ENCODE results near the gene CHMP5.
A peak's percentile ranks its signal among the peaks of the same experiment; 100 is the strongest.

Gene CHMP5

GRCh38 chr9:33277484-33277883 lies 12.6 kb downstream of the CHMP5 start:
- Histone ChIP-seq H3K9ac (ENCODE audit: low read depth, low read length) (no peak overlapping the region), H3K36me3 (ENCODE audit: insufficient read depth, low read length) (peaks cover 19% of the 10 kb centered on the region), H3K9me3 (ENCODE audit: control insufficient read depth, insufficient read depth, low read length) (no peaks in the 10 kb centered on the region), H3K4me1 (ENCODE audit: insufficient read depth, low read length) (no peaks in the 10 kb centered on the region)

DNA sequence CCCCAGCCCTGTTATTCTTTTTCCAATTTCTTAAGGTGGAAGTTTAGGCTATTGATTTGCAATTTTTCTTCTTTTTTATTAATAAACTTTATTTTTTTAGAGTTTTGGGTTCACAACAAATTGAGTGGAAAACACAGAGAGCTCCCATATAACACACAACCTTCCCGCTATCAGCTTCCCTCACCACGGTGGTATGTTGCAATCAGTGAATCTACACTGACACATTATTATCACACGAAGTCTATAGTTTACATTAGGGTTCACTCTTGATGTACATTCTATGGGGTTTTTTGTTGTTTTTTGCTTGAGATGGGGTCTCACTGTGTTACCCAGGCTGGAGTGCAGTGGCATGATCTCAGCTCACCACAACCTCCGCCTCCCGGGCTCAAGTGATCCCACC lies 20.7 kb downstream of the CHMP5 start:
- Histone ChIP-seq H3K4me1 (ENCODE audit: insufficient read depth, low read length) (no peaks in the 10 kb centered on the region), H3K9ac (ENCODE audit: low read depth, low read length) (no peak overlapping the region), H3K36me3 (ENCODE audit: insufficient read depth, low read length) (peaks cover 5% of the 10 kb centered on the region; the same call in 1 of the 2 replicates), H3K9me3 (ENCODE audit: control insufficient read depth, insufficient read depth, low read length) (no peaks in the 10 kb centered on the region)

GRCh38 chr9:33287087-33287490 lies 22.2 kb downstream of the CHMP5 start:
- no peaks in the 10 kb centered on the region for H3K4me1 ChIP-seq (ENCODE audit: insufficient read depth, low read length)

DNA sequence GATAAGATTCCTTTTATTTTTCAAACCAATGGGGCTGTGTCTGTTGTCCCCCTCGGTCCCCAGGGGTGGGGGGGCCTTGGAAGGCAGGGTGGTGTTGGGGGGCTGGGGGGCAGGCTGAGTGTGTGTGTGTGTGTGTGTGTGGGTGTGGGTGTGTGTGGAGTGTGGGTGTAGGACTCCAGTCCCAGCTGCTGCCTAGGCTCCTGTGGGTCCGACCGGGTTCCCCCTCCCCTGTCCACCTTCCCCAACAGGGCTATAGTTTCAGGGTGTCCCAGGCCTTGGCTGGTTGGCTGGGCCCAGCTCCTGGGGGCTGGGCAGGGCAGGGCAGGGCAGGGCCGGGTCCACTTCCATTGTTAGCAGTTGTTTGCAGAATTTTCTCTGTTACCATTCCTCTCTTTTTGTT lies 23.4 kb downstream of the CHMP5 start:
- Histone ChIP-seq H3K9me3 (ENCODE audit: control insufficient read depth, insufficient read depth, low read length) (no peaks in the 10 kb centered on the region), H3K4me1 (ENCODE audit: insufficient read depth, low read length) (no peaks in the 10 kb centered on the region), H3K36me3 (ENCODE audit: insufficient read depth, low read length) (0 out of 2 replicates have a peak, but pooled peaks cover 5% of the 10 kb centered on the region), H3K9ac (ENCODE audit: low read depth, low read length) (no peak overlapping the region)

More at GRCh38 chr9:33287087-33287490, 22.2 kb downstream of the CHMP5 start:
- H3K9ac ChIP-seq (ENCODE audit: low read depth, low read length): no peak overlapping the region
- peaks cover 2% of the 10 kb centered on the region; the same call in 1 of the 2 replicates for H3K36me3 ChIP-seq (ENCODE audit: insufficient read depth, low read length)
- H3K9me3 ChIP-seq (ENCODE audit: control insufficient read depth, insufficient read depth, low read length): no peaks in the 10 kb centered on the region

DNA sequence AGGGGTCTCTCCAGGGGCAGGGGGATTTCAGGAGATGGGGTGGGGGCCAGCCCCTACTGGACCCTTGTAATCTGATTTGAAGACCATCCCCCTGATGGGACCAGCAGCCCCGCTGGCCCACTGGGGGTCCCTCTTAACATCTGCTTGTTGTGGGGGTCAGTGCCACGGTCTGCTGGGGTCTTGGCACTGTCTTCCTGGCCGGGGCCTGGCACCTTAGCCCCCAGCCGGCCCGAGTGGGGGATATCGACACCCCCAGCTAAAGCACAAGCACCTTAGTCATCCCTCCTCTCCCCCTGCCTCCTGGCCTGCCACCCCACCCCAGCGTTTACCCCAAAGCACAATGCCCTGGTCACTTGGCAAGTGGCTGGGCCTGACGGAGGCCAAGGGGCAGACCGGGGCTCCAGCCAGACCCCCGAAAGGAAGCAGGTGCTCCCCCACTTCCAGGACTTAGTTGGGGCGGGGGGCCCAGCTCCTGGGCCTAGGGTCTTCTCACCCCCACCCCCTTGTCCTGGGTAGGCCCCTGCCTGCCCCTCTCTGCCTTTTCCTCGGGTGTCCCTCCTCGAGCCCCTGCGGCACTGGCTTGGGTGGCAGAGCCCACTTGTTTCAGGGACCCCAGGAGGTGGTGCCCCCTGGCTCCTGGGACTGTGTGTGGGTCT lies 24.1 kb downstream of the CHMP5 start:
- Histone ChIP-seq H3K9ac (ENCODE audit: low read depth, low read length) (no peak overlapping the region), H3K36me3 (ENCODE audit: insufficient read depth, low read length) (peaks cover 10% of the 10 kb centered on the region; the same call in 1 of the 2 replicates), H3K9me3 (ENCODE audit: control insufficient read depth, insufficient read depth, low read length) (no peaks in the 10 kb centered on the region), H3K4me1 (ENCODE audit: insufficient read depth, low read length) (no peaks in the 10 kb centered on the region)

GRCh38 chr9:33289496-33289895 lies 24.6 kb downstream of the CHMP5 start:
- Histone ChIP-seq H3K9ac (ENCODE audit: low read depth, low read length) (peak overlapping the region; percentile 69), H3K4me1 (ENCODE audit: insufficient read depth, low read length) (no peaks in the 10 kb centered on the region), H3K9me3 (ENCODE audit: control insufficient read depth, insufficient read depth, low read length) (no peaks in the 10 kb centered on the region), H3K36me3 (ENCODE audit: insufficient read depth, low read length) (peaks cover 12% of the 10 kb centered on the region)

DNA sequence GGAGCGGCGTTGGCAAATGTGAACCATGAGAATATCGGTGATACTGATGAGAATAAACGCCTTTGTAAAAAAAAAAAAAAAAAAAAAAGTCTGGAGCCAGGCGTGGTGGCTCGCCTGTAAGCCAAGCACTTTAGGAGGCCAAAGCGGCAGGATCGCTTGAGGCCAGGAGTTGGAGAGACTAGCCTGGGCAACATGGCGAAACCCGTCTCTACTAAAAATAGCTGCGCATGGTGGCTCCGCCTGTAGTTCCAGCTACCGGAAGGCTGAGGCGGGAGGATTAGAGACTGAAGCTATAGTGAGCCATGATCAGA lies 25.0 kb downstream of the CHMP5 start:
- Histone ChIP-seq H3K9me3 (ENCODE audit: control insufficient read depth, insufficient read depth, low read length) (no peaks in the 10 kb centered on the region), H3K4me1 (ENCODE audit: insufficient read depth, low read length) (no peaks in the 10 kb centered on the region)

GRCh38 chr9:33290247-33291030 lies 25.6 kb downstream of the CHMP5 start, which contains the start of gene NFX1:
NFX1 (plus strand) TSS chr9:33290516; CDS start chr9:33290573, 57 bp downstream.
- Histone ChIP-seq H3K9me3 (ENCODE audit: control insufficient read depth, insufficient read depth, low read length) (no peaks in the 10 kb centered on the region), H3K4me1 (ENCODE audit: insufficient read depth, low read length) (no peaks in the 10 kb centered on the region), H3K9ac (ENCODE audit: low read depth, low read length) (peak within 1 kb of the TSS; percentile 69), H3K36me3 (ENCODE audit: insufficient read depth, low read length) (peaks cover 19% of the 10 kb centered on the region)

More for the DNA sequence above, 25.0 kb downstream of the CHMP5 start:
- Histone ChIP-seq H3K36me3 (ENCODE audit: insufficient read depth, low read length) (peaks cover 15% of the 10 kb centered on the region), H3K9ac (ENCODE audit: low read depth, low read length) (peak overlapping the region; percentile 69)

DNA sequence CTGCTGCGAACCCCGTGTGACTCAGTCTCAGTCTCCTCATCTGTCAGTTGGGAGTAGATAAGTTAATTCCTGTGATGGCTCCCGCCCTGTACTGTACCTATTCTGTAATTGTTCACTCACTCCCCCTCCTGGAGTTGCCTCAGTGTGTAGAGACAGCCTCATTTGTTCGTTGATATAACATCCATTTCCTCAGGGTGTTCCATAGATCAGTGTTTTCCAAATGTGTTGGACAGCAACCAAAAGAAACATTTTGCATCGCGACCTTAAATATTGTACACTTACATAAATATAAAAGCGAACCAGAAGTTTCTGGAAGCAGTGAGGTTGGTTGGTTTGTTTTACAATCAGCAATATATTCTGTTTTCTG lies 26.2 kb downstream of the CHMP5 start:
- Histone ChIP-seq H3K9ac (ENCODE audit: low read depth, low read length) (peak overlapping the region; percentile 69), H3K4me1 (ENCODE audit: insufficient read depth, low read length) (no peaks in the 10 kb centered on the region), H3K9me3 (ENCODE audit: control insufficient read depth, insufficient read depth, low read length) (no peaks in the 10 kb centered on the region), H3K36me3 (ENCODE audit: insufficient read depth, low read length) (peaks cover 21% of the 10 kb centered on the region)

DNA sequence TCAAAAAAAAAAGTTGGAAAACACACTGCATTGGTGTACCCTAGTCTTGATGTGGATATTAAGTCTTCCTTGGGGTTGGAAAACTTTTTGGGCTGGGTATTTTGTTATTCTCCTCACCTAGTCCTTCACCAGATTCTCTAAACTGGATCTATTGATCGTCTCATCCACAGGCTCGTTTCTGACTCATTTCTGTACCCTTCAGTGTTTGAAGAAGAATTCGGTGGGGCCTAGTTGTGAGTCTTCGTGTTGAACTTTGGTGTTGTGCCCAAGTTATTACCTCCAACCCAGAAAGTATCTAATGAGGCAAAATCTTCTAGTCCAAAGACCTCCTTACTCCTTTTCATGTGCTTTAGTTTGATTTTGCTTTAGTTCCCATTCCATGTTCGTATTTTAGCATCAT lies 27.1 kb downstream of the CHMP5 start:
- H3K9ac ChIP-seq (ENCODE audit: low read depth, low read length): no peak overlapping the region
- H3K36me3 ChIP-seq (ENCODE audit: insufficient read depth, low read length): peaks cover 29% of the 10 kb centered on the region
- no peaks in the 10 kb centered on the region for H3K9me3 ChIP-seq (ENCODE audit: control insufficient read depth, insufficient read depth, low read length)
- no peaks in the 10 kb centered on the region for H3K4me1 ChIP-seq (ENCODE audit: insufficient read depth, low read length)

- H3K4me1 ChIP-seq (ENCODE audit: insufficient read depth, low read length): no peaks in the 10 kb centered on the region
- H3K9me3 ChIP-seq (ENCODE audit: control insufficient read depth, insufficient read depth, low read length): no peaks in the 10 kb centered on the region
Measured at GRCh38 chr9:33293782-33294181, 28.9 kb downstream of the CHMP5 start.

GRCh38 chr9:33294670-33295432 lies 30.0 kb downstream of the CHMP5 start:
- Histone ChIP-seq H3K36me3 (ENCODE audit: insufficient read depth, low read length) (peaks cover 43% of the 10 kb centered on the region), H3K9ac (ENCODE audit: low read depth, low read length) (no peak overlapping the region), H3K4me1 (ENCODE audit: insufficient read depth, low read length) (no peaks in the 10 kb centered on the region), H3K9me3 (ENCODE audit: control insufficient read depth, insufficient read depth, low read length) (no peaks in the 10 kb centered on the region)

More at GRCh38 chr9:33293782-33294181, 28.9 kb downstream of the CHMP5 start:
- peaks cover 39% of the 10 kb centered on the region for H3K36me3 ChIP-seq (ENCODE audit: insufficient read depth, low read length)
- no peak overlapping the region for H3K9ac ChIP-seq (ENCODE audit: low read depth, low read length)

DNA sequence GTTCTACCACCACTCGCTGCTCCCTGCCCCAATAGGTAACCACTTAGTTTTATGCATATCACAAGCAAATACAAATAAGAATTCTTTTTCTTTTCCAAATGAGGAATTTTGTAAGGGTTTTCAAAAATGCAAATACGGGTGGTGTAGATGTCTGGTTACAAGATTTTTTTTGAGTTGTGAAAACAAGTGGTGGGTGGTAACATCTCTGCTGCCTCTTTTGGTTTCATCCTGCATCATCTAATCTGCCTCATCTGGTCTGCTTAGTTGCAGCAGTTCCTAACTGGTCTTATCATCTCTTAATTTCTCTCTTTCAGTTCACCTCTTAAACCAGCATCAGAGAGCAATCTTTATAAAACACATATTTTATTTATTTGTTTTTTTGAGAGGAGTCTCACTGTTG lies 30.7 kb downstream of the CHMP5 start:
- H3K9me3 ChIP-seq (ENCODE audit: control insufficient read depth, insufficient read depth, low read length): no peaks in the 10 kb centered on the region
- H3K4me1 ChIP-seq (ENCODE audit: insufficient read depth, low read length): no peaks in the 10 kb centered on the region
- H3K9ac ChIP-seq (ENCODE audit: low read depth, low read length): no peak overlapping the region
- peaks cover 45% of the 10 kb centered on the region for H3K36me3 ChIP-seq (ENCODE audit: insufficient read depth, low read length)

DNA sequence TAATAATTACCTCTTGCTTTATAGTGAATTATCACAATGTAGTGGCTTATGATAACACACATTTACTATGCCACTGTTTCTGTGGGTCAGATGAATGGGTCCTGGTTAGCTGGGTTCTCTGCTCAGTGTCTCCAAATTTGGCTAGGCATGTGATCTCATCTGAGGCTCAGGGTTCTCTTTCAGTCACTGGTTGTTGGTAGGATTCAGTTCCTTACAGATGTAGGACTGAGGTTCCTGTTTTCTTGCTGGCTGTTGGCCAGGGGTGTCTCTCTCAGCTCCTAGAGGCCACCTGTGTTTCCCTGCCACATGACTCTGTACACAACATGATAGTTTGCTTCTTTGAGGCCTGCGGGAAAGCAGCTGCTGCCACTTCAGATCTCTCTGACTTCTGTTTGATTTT lies 32.6 kb downstream of the CHMP5 start:
- Histone ChIP-seq H3K9me3 (ENCODE audit: control insufficient read depth, insufficient read depth, low read length) (no peaks in the 10 kb centered on the region), H3K9ac (ENCODE audit: low read depth, low read length) (no peak overlapping the region), H3K4me1 (ENCODE audit: insufficient read depth, low read length) (no peaks in the 10 kb centered on the region), H3K36me3 (ENCODE audit: insufficient read depth, low read length) (peaks cover 48% of the 10 kb centered on the region)
